ENCODE results near the gene FARP2.
A peak's percentile ranks its signal among the peaks of the same experiment; 100 is the strongest.
"Not testable (repeated sequence)": the region's sequence is repeated elsewhere in the genome, so short reads cannot be mapped to it uniquely, and the experiment has no call there.

FARP2 gene

GRCh38 chr2:241441492-241441891 lies 85.4 kb downstream of the FARP2 start:
- Mint-ChIP-seq H3K36me3 (peaks cover 22% of the 10 kb centered on the region), H3K9me3 (no peaks in the 10 kb centered on the region), H3K4me3 (no peak overlapping the region), H3K4me1 (peaks cover 12% of the 10 kb centered on the region), H3K27ac (no peak overlapping the region), H3K27me3 (peaks cover 29% of the 10 kb centered on the region)

GRCh38 chr2:241443486-241444223 lies 87.6 kb downstream of the FARP2 start:
- Mint-ChIP-seq H3K27me3 (peaks cover 40% of the 10 kb centered on the region), H3K4me1 (peaks cover 12% of the 10 kb centered on the region), H3K9me3 (no peaks in the 10 kb centered on the region), H3K4me3 (peak overlapping the region; percentile 0), H3K27ac (peak overlapping the region; percentile 41), H3K36me3 (peaks cover 20% of the 10 kb centered on the region)

DNA sequence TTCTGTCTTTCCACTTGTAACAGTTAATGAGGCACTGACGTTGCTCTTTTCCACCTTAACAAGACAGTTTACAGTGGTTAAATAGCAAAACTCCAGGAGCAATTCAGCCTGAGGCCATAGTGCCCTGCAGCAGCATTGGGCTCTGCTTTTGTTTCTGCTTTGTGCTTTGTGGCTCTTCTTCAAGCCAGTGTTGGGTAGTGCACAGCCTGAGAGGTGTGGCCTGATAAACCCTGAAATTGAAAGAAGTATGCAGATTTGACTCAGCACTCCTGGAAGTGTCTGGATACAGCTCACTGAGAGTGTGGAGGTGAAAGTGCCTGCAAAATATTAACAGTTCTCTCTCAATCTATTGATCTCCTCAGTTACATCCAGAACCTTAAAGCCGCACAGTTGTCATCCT lies 89.3 kb downstream of the FARP2 start:
- Mint-ChIP-seq H3K27ac (no peak overlapping the region), H3K4me3 (no peak overlapping the region), H3K36me3 (peaks cover 20% of the 10 kb centered on the region), H3K4me1 (peaks cover 12% of the 10 kb centered on the region), H3K9me3 (no peaks in the 10 kb centered on the region), H3K27me3 (peaks cover 42% of the 10 kb centered on the region)

DNA sequence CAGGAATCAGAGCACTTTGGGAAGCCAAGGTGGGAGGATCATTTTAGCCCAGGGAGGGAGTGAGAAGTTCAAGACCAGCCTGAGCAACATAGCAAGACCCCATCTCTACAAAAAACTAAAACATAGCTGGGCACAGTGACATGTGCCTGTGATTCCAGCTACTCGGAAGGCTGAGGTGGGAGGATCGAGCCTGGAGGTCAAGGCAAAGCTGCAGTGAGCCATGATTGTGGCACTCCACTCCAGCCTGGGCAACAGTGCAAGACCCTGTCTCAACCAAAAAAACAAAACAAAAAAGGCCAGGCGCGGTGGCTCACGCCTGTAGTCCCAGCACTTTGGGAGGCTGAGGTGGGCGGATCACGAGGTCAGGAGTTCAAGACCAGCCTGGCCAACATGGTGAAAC lies 94.0 kb downstream of the FARP2 start:
- not testable (repeated sequence) for H3K4me1 Mint-ChIP-seq, H3K27ac Mint-ChIP-seq, H3K4me3 Mint-ChIP-seq, H3K36me3 Mint-ChIP-seq, H3K9me3 Mint-ChIP-seq
- peaks cover 33% of the 10 kb centered on the region for H3K27me3 Mint-ChIP-seq

DNA sequence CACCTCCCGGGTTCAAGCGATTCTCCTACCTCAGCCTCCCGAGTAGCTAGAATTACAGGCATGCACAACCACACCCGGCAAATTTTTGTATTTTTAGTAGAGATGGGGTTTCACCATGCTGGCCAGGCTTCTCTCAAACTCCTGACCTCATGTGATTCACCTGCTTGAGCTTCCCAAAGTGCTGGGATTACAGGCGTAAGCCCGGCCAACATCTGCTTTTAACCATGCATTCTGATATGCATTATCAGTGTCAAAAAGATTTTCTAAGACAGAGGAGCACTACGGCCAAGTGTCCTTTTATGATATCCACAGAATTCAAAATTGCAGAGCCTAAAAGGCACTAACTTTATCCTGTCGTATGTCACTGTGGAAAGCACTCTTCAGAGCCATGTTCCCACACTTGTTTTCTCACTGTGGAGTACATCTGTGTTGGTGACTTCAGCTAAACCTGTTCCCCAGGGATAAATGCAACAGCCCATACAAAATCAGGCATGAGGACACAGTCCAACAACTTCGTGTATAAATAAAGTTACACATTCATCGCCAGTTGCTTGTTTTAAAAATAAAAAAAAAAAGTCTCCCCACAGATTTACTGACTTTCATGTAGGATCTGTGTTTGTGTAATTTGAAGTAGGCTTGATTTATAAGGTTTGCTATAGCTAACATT lies 95.9 kb downstream of the FARP2 start:
- H3K9me3 Mint-ChIP-seq: no peaks in the 10 kb centered on the region
- no peak overlapping the region for H3K27ac Mint-ChIP-seq
- peaks cover 8% of the 10 kb centered on the region for H3K36me3 Mint-ChIP-seq
- no peak overlapping the region for H3K4me3 Mint-ChIP-seq
- peaks cover 26% of the 10 kb centered on the region for H3K27me3 Mint-ChIP-seq
- H3K4me1 Mint-ChIP-seq: no peaks in the 10 kb centered on the region

DNA sequence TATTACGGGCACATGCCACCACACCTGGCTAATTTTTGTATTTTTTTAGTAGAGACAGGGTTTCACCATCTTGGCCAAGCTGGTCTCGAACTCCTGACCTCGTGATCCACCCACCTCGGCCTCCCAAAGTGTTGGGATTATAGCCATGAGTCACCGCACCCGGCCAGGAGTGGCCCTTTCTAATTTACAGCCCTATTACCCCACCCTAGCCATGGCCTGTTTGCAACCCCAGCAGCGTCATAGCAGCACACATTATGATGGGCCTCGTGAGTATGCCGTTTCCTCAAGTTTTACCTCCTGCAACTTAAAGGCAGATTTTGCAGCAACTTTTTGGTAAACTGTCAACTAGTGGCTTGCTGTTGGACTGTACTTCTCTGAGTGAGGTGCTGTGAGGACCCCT lies 97.8 kb downstream of the FARP2 start:
- H3K36me3 Mint-ChIP-seq, H3K4me3 Mint-ChIP-seq, H3K9me3 Mint-ChIP-seq, H3K4me1 Mint-ChIP-seq, H3K27ac Mint-ChIP-seq: not testable (repeated sequence)
- peaks cover 15% of the 10 kb centered on the region for H3K27me3 Mint-ChIP-seq

- peaks cover 11% of the 10 kb centered on the region for H3K27me3 Mint-ChIP-seq
- no peaks in the 10 kb centered on the region for H3K9me3 Mint-ChIP-seq
- peaks cover 3% of the 10 kb centered on the region for H3K36me3 Mint-ChIP-seq
- no peaks in the 10 kb centered on the region for H3K4me1 Mint-ChIP-seq
- no peak overlapping the region for H3K4me3 Mint-ChIP-seq
- H3K27ac Mint-ChIP-seq: no peak overlapping the region
These were observed 98.9 kb downstream of the FARP2 start for GRCh38 chr2:241454837-241455485.

DNA sequence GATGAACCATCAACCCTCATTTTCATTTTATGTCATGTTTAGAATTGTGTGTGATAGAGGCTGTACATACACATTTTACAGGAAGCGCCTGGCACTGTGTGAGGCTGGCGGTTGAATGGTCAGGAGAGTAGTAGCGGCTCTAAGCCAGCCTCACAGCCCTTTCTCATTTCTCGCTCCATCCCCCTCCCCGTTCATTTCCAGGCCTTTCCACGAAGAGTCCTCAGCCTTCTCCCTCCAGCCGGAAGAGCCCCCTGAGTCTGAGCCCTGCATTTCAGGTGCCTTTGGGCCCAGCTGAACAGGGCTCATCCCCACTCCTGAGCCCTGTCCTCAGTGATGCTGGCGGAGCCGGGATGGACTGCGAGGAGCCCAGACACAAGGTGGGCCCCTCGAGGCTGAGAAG lies 100.5 kb downstream of the FARP2 start:
- Mint-ChIP-seq H3K27ac (no peak overlapping the region), H3K9me3 (no peaks in the 10 kb centered on the region), H3K4me3 (no peak overlapping the region), H3K27me3 (peaks cover 11% of the 10 kb centered on the region), H3K4me1 (no peaks in the 10 kb centered on the region), H3K36me3 (peaks cover 3% of the 10 kb centered on the region)

- Mint-ChIP-seq H3K4me1 (no peaks in the 10 kb centered on the region), H3K27me3 (peaks cover 9% of the 10 kb centered on the region), H3K4me3 (no peak overlapping the region), H3K9me3 (no peaks in the 10 kb centered on the region), H3K27ac (no peak overlapping the region), H3K36me3 (peaks cover 3% of the 10 kb centered on the region)
These were observed 102.6 kb downstream of the FARP2 start for GRCh38 chr2:241458687-241459086.

- no peaks in the 10 kb centered on the region for H3K36me3 Mint-ChIP-seq
- H3K27me3 Mint-ChIP-seq: peaks cover 5% of the 10 kb centered on the region
- no peak overlapping the region for H3K4me3 Mint-ChIP-seq
- no peaks in the 10 kb centered on the region for H3K4me1 Mint-ChIP-seq
- no peaks in the 10 kb centered on the region for H3K9me3 Mint-ChIP-seq
- no peak overlapping the region for H3K27ac Mint-ChIP-seq
These were observed 103.4 kb downstream of the FARP2 start for GRCh38 chr2:241459520-241459919.

GRCh38 chr2:241460631-241461030 lies 104.5 kb downstream of the FARP2 start:
- Mint-ChIP-seq H3K4me3 (no peak overlapping the region), H3K36me3 (no peaks in the 10 kb centered on the region), H3K27ac (no peak overlapping the region), H3K9me3 (no peaks in the 10 kb centered on the region), H3K4me1 (no peaks in the 10 kb centered on the region), H3K27me3 (peaks cover 3% of the 10 kb centered on the region)

GRCh38 chr2:241461693-241462677 lies 105.9 kb downstream of the FARP2 start:
- no peaks in the 10 kb centered on the region for H3K36me3 Mint-ChIP-seq
- H3K27ac Mint-ChIP-seq: no peak overlapping the region
- no peaks in the 10 kb centered on the region for H3K9me3 Mint-ChIP-seq
- no peaks in the 10 kb centered on the region for H3K27me3 Mint-ChIP-seq
- H3K4me1 Mint-ChIP-seq: no peaks in the 10 kb centered on the region
- H3K4me3 Mint-ChIP-seq: no peak overlapping the region

DNA sequence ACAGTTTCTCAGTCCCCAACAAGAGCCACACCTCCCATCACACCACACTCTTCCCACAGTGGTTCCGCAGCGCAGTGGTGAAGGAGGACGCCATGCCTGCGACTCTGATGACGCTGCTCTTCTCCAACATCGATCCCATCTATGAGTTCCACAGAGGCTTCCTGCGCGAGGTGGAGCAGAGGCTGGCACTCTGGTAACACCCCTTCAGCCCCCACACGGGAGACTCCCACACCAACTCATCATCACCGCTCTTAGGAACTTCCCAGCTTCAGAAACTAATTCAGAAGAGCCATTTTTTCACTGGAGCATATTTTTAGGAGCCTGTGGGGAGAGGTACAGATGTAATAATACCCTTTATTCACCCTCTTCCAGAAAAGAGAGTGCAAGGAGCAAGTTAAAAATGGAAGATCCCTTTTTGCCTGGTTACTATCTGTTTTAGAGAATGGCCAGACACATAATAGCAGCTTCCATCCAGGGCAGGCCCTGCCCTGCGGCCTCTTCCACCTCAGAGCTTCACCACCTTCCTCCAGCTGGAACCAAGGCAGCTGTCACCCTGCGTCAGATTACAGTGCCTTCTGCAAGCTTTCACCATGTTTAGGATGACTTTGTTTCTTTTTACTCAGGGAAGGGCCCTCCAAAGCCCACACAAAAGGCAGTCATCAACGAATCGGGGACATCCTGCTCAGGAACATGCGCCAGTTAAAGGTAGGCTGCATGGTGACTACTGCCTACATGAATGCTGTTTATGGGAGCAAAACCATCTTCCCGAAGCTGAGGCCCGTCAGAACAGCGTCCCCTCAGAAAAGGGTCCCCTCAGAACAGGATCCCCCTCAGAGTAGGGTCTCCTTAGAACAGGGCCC lies 107.4 kb downstream of the FARP2 start:
- no peak overlapping the region for H3K27ac Mint-ChIP-seq
- no peaks in the 10 kb centered on the region for H3K27me3 Mint-ChIP-seq
- no peaks in the 10 kb centered on the region for H3K36me3 Mint-ChIP-seq
- H3K4me1 Mint-ChIP-seq: no peaks in the 10 kb centered on the region
- H3K4me3 Mint-ChIP-seq: no peak overlapping the region
- no peaks in the 10 kb centered on the region for H3K9me3 Mint-ChIP-seq

DNA sequence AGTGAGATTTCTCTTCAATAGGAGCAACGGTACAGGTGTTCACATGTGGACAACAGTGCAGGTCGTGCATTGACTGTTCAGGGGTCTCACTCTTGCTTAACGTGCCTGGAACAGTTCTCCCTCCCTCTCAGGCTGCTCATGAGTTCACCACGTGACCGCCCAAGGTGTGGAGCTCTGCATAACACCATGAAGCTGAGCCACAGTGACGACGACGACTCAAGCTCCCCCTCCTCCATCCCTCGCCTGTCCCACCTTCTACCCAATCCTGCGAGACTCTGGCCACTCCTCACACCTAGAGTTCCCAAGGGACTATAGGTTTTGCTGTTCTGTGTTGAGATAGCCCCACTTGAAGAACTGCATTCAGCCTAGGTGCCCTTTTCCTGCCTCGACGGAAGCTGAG lies 109.5 kb downstream of the FARP2 start:
- Mint-ChIP-seq H3K4me3 (no peak overlapping the region), H3K4me1 (peaks cover 4% of the 10 kb centered on the region), H3K27ac (no peak overlapping the region), H3K9me3 (no peaks in the 10 kb centered on the region), H3K27me3 (no peaks in the 10 kb centered on the region), H3K36me3 (no peaks in the 10 kb centered on the region)

DNA sequence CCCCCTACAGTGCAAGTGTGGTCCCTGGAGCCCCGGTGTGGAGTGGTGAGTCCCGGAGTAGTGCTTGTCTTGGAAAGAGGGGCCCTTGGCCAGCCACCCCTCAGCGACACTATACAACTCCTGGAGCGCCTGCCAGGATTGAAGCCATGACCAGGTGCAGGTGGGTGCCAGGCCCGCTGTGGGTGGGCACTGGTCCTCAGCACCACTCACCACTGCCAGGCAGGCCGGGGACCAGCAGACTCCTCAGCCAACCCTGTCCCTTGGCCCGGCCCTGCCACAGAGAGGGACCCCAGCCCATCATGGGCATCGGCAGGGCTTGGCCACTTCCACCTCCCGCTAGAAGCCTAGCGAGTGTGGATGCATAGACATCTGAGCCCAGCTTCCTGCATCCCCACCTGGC lies 110.1 kb downstream of the FARP2 start:
- no peak overlapping the region for H3K27ac Mint-ChIP-seq
- H3K36me3 Mint-ChIP-seq: no peaks in the 10 kb centered on the region
- H3K9me3 Mint-ChIP-seq: no peaks in the 10 kb centered on the region
- no peaks in the 10 kb centered on the region for H3K27me3 Mint-ChIP-seq
- H3K4me1 Mint-ChIP-seq: peaks cover 4% of the 10 kb centered on the region
- H3K4me3 Mint-ChIP-seq: no peak overlapping the region
